GM21367 (cell line): Measurements from ENCODE around the gene LINGO1.

Experiments used
- ATAC-seq: cut with Tn5 transposase; IDR thresholded peaks from one replicate; pipeline ENCODE4 v1.9.1; 2021; ENCODE audit not compliant: unreplicated experiment

The LINGO1 gene

GRCh38 chr15:77632534-77633133 lies at the start of gene LINGO1:
Gene LINGO1 (minus strand): TSS chr15:77632912. CDS start chr15:77632315, 597 bp downstream.
- ATAC-seq = no peak

- no peak for ATAC-seq
Measured at GRCh38 chr15:77681362-77681761, 48.6 kb upstream of the LINGO1 start.

- no peak for ATAC-seq
Measured at GRCh38 chr15:77676569-77677375, 44.1 kb upstream of the LINGO1 start.

GRCh38 chr15:77675806-77676415 lies 43.2 kb upstream of the LINGO1 start:
- ATAC-seq = no peak

GRCh38 chr15:77674327-77674726 lies 41.6 kb upstream of the LINGO1 start:
- ATAC-seq = no peak

- ATAC-seq = no peak
Measured at GRCh38 chr15:77673866-77674265, 41.2 kb upstream of the LINGO1 start.

- ATAC-seq = no peak
Measured at GRCh38 chr15:77672135-77672534, 39.4 kb upstream of the LINGO1 start.

GRCh38 chr15:77671362-77672056 lies 38.8 kb upstream of the LINGO1 start:
- no peak for ATAC-seq

- ATAC-seq = no peak
Measured at GRCh38 chr15:77670558-77671361, 38.0 kb upstream of the LINGO1 start.

GRCh38 chr15:77669896-77670295 lies 37.2 kb upstream of the LINGO1 start:
- no peak for ATAC-seq

- no peak for ATAC-seq
Measured at GRCh38 chr15:77667338-77668234, 34.9 kb upstream of the LINGO1 start.

- no peak for ATAC-seq
Measured at GRCh38 chr15:77666296-77666660, 33.6 kb upstream of the LINGO1 start.

GRCh38 chr15:77665530-77666295 lies 33.0 kb upstream of the LINGO1 start:
- no peak for ATAC-seq

- ATAC-seq = no peak
Measured at GRCh38 chr15:77664428-77664827, 31.7 kb upstream of the LINGO1 start.

GRCh38 chr15:77663256-77663655 lies 30.5 kb upstream of the LINGO1 start:
- ATAC-seq = no peak

- no peak for ATAC-seq
Measured at GRCh38 chr15:77659350-77660321, 26.9 kb upstream of the LINGO1 start.

- ATAC-seq = no peak
Measured at GRCh38 chr15:77658304-77658703, 25.6 kb upstream of the LINGO1 start.
